GM23338 (cell line): Measurements from ENCODE around the gene SRR. TPM values are rescaled to one million over a fixed set of nuclear protein-coding genes. Genes with fewer than 3 reads are reported as not detected.

Experiments used
- ATAC-seq: fragments of 200-7000 bp; cut with Tn5 transposase; 3 replicates; pipeline ENCODE4 v1.9.1; 2020
- DNase-seq: peaks from one replicate; pipeline ENCODE4 v3.0.0-alpha.2; 2015; ENCODE audit warnings: low spot score
- H2AFZ ChIP-seq: fragments of 200-600 bp; sonication (generic); 2 replicates; pipeline ENCODE4 v1.8.0; 2016; ENCODE audit warnings: antibody characterized with exemption, mild to moderate bottlenecking, moderate library complexity
- H3F3A ChIP-seq: fragments of 200-600 bp; sonication (generic); replicated peaks from 2 replicates; pipeline ENCODE4 v1.8.0; 2017; ENCODE audit warnings: antibody characterized with exemption, mixed run types, low read depth
- H3K27ac ChIP-seq: fragments of 200-600 bp; sonication (generic); 2 replicates; pipeline ENCODE4 v1.6.1; 2016; ENCODE audit warnings: low read depth
- H3K27me3 ChIP-seq: fragments of 200-600 bp; sonication (generic); 2 replicates; pipeline ENCODE4 v1.8.0; 2016; ENCODE audit warnings: mild to moderate bottlenecking, mixed run types, moderate library complexity; ENCODE audit not compliant: insufficient read depth
- H3K36me3 ChIP-seq: fragments of 200-600 bp; sonication (generic); 2 replicates; pipeline ENCODE4 v1.8.0; 2016; ENCODE audit warnings: mild to moderate bottlenecking; ENCODE audit not compliant: insufficient read depth
- H3K4me1 ChIP-seq: fragments of 200-600 bp; sonication (generic); 2 replicates; pipeline ENCODE4 v1.8.0; 2016; ENCODE audit warnings: mild to moderate bottlenecking, moderate library complexity; ENCODE audit not compliant: insufficient read depth
- H3K4me2 ChIP-seq: fragments of 200-600 bp; sonication (generic); 2 replicates; pipeline ENCODE4 v1.7.1; 2017; ENCODE audit warnings: mixed run types
- H3K4me3 ChIP-seq: fragments of 200-600 bp; sonication (generic); 2 replicates; pipeline ENCODE4 v1.6.1; 2016; ENCODE audit warnings: mixed run types
- H3K79me2 ChIP-seq: fragments of 200-600 bp; sonication (generic); replicated peaks from 2 replicates; pipeline ENCODE4 v1.8.0; 2017; ENCODE audit warnings: mild to moderate bottlenecking; ENCODE audit not compliant: insufficient read depth
- H3K9me2 ChIP-seq: fragments of 200-600 bp; sonication (generic); 2 replicates; pipeline ENCODE4 v1.8.0; 2017; ENCODE audit not compliant: insufficient read depth
- H4K20me1 ChIP-seq: fragments of 200-600 bp; sonication (generic); replicated peaks from 2 replicates; pipeline ENCODE4 v1.8.0; 2017; ENCODE audit warnings: mild to moderate bottlenecking; ENCODE audit not compliant: insufficient read depth
- H3K27ac Mint-ChIP-seq: 2 replicates; pipeline ENCODE4 v1.8.0; 2020; ENCODE audit warnings: inconsistent platforms, mild to moderate bottlenecking, moderate library complexity, mixed read lengths
- H3K27me3 Mint-ChIP-seq: 3 replicates; pipeline ENCODE4 v1.8.0; 2022; ENCODE audit warnings: low read depth, mild to moderate bottlenecking, moderate library complexity, mixed read lengths, inconsistent platforms; ENCODE audit not compliant: insufficient read depth, poor library complexity
- H3K36me3 Mint-ChIP-seq: 3 replicates; pipeline ENCODE4 v1.8.0; 2021; ENCODE audit warnings: low read depth, mild to moderate bottlenecking, inconsistent platforms, moderate library complexity, mixed read lengths
- H3K4me1 Mint-ChIP-seq: 3 replicates; pipeline ENCODE4 v1.8.0; 2020; ENCODE audit warnings: mild to moderate bottlenecking, inconsistent platforms, mixed read lengths
- H3K4me3 Mint-ChIP-seq: 3 replicates; pipeline ENCODE4 v1.8.0; 2021; ENCODE audit warnings: moderate library complexity, mild to moderate bottlenecking, inconsistent platforms, mixed read lengths
- H3K9me3 Mint-ChIP-seq: 3 replicates; pipeline ENCODE4 v1.8.0; 2020; ENCODE audit warnings: moderate library complexity, mild to moderate bottlenecking, inconsistent platforms, mixed read lengths
- CREB1 ChIP-seq: fragments of 250-450 bp; sonication (Bioruptor Pico); IDR thresholded peaks from 2 replicates; pipeline ENCODE4 v1.5.0; 2020; ENCODE audit warnings: low read depth, mild to moderate bottlenecking, moderate library complexity
- EZH2 ChIP-seq: fragments of 200-600 bp; sonication (generic); IDR thresholded peaks from one replicate; pipeline ENCODE4 v1.8.0; 2017; ENCODE audit warnings: antibody characterized with exemption, mild to moderate bottlenecking, low read depth; ENCODE audit not compliant: unreplicated experiment
- EZH2phosphoT487 ChIP-seq: fragments of 200-600 bp; sonication (generic); IDR thresholded peaks from one replicate; pipeline ENCODE4 v1.8.1; 2018; ENCODE audit warnings: antibody characterized with exemption; ENCODE audit not compliant: unreplicated experiment
- JUNB ChIP-seq: IDR thresholded peaks from one replicate; pipeline ENCODE4 v1.6.1; 2016; ENCODE audit warnings: antibody characterized with exemption; ENCODE audit not compliant: unreplicated experiment
- NANOG ChIP-seq: IDR thresholded peaks from 2 replicates; pipeline ENCODE4 v1.6.1; 2016; ENCODE audit warnings: antibody characterized with exemption, borderline replicate concordance
- POLR2AphosphoS5 ChIP-seq: IDR thresholded peaks from 2 replicates; pipeline ENCODE4 v1.6.1; 2016; ENCODE audit warnings: antibody characterized with exemption, low read depth
- STAT1 ChIP-seq: IDR thresholded peaks from one replicate; pipeline ENCODE4 v1.6.1; 2016; ENCODE audit warnings: antibody characterized with exemption; ENCODE audit not compliant: unreplicated experiment
- ZNF114 ChIP-seq: fragments of 250-450 bp; sonication (Bioruptor Pico); IDR thresholded peaks from 2 replicates; pipeline ENCODE4 v1.5.0; 2020; ENCODE audit warnings: mild to moderate bottlenecking, moderate library complexity
- ZNF331 ChIP-seq: fragments of 250-450 bp; sonication (Bioruptor Pico); IDR thresholded peaks from 2 replicates; pipeline ENCODE4 v1.5.0; 2020; ENCODE audit warnings: low read depth, mild to moderate bottlenecking, moderate library complexity
- polyA plus RNA-seq: library from polyadenylated mRNA; unstranded; fragments of >200 nt; fragmentation: Nextera tagmentation; extraction: Ambion mirVana; gene quantifications from 2 replicates; pipeline ENCODE4 v1.2.1, GENCODE V29; 2016
- total RNA-seq: library from RNA; depleted of rRNA; stranded (reverse); fragments of >200 nt; shearing (Covaris generic); gene quantifications from 2 replicates; pipeline ENCODE4 v1.2.3, GENCODE V29; 2014
- TF ChIP-seq, protein P1 (sequence below): fragments of 250-450 bp; sonication (Bioruptor Pico); IDR thresholded peaks from 2 replicates; pipeline ENCODE4 v1.5.0; 2020; ENCODE audit warnings: mild to moderate bottlenecking, moderate library complexity
- TF ChIP-seq, protein P2 (sequence below): IDR thresholded peaks from 2 replicates; pipeline ENCODE4 v1.6.1; 2016; ENCODE audit warnings: antibody characterized with exemption
- TF ChIP-seq, protein P3 (sequence below), 2 experiments: fragments of 200-600 bp in 1 of 2; sonication (generic) in 1 of 2; conservative IDR thresholded peaks; 2 replicates each; pipeline versions ENCODE4 v1.5.1 to v1.6.1; 2016 to 2017; ENCODE audit warnings: antibody characterized with exemption in 2 of 2, low read depth in 2 of 2, mild to moderate bottlenecking in 2 of 2, moderate library complexity in 1 of 2
- TF ChIP-seq, protein P4 (sequence below): IDR thresholded peaks from one replicate; pipeline ENCODE4 v1.6.1; 2018; ENCODE audit warnings: antibody characterized with exemption; ENCODE audit not compliant: unreplicated experiment

The SRR gene
- total and polyA plus RNA-seq, 2 experiments from 2014 or later, result 2.8 to 5.4 TPM

DNA sequence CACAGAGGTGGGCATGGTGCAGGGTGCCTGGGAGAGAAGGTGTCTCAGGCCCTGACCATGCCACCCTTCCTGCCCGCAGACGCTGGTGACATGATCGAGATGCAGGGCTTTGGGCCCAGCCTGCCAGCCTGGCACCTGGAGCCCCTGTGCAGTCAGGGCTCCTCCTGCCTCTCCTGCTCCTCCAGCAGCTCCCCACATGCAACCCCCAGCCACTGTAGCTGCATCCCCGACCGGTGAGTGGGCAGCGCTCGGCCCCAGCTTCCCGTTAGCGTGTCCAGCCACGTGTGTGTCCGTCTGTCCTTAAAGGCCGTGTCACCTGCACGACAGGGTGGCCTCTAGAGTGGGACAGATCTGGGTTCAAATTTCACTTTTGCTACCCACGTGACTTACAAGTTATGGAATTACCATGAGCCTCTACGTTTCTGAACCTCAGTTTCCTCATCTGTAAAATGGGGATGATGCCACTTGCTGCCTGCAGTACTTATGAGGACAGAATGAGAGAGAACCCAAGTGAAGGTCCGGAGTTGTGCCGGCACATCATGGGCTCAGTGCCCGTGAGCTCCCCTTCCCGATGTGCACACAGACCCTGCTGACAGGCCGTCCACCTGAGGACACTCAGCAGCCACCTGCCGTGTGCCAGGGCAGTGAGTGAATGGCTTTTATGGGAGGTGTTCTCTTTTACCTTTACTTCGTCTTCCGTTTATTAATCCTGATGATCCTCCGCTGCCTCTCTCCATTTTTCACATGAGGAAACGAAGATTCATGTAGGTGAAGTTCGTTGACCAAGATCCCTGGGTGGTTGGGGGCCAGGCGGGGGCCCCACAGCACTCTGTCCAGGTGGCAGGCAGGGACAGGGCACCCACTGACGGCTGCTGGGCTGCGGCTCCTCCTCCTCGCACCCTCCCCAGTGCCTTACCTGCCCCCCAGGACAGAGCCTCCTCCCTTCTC lies 67.7 kb downstream of the SRR start:
- H3K36me3 ChIP-seq, result no peaks in the 10 kb centered on the region
- Mint-ChIP-seq H3K36me3 (peaks cover 17% of the 10 kb centered on the region), H3K9me3 (no peaks in the 10 kb centered on the region), H3K4me1 (peaks cover 21% of the 10 kb centered on the region), H3K4me3 (no peak overlapping the region), H3K27me3 (peaks cover 22% of the 10 kb centered on the region), H3K27ac (no peak overlapping the region)
- no peak overlapping the region for H2AFZ ChIP-seq
- no peaks in the 10 kb centered on the region for H3K9me2 ChIP-seq
- H3K79me2 ChIP-seq, result no peaks in the 10 kb centered on the region
- no peak for TF ChIP-seq JUNB
- TF ChIP-seq, protein P1, sequence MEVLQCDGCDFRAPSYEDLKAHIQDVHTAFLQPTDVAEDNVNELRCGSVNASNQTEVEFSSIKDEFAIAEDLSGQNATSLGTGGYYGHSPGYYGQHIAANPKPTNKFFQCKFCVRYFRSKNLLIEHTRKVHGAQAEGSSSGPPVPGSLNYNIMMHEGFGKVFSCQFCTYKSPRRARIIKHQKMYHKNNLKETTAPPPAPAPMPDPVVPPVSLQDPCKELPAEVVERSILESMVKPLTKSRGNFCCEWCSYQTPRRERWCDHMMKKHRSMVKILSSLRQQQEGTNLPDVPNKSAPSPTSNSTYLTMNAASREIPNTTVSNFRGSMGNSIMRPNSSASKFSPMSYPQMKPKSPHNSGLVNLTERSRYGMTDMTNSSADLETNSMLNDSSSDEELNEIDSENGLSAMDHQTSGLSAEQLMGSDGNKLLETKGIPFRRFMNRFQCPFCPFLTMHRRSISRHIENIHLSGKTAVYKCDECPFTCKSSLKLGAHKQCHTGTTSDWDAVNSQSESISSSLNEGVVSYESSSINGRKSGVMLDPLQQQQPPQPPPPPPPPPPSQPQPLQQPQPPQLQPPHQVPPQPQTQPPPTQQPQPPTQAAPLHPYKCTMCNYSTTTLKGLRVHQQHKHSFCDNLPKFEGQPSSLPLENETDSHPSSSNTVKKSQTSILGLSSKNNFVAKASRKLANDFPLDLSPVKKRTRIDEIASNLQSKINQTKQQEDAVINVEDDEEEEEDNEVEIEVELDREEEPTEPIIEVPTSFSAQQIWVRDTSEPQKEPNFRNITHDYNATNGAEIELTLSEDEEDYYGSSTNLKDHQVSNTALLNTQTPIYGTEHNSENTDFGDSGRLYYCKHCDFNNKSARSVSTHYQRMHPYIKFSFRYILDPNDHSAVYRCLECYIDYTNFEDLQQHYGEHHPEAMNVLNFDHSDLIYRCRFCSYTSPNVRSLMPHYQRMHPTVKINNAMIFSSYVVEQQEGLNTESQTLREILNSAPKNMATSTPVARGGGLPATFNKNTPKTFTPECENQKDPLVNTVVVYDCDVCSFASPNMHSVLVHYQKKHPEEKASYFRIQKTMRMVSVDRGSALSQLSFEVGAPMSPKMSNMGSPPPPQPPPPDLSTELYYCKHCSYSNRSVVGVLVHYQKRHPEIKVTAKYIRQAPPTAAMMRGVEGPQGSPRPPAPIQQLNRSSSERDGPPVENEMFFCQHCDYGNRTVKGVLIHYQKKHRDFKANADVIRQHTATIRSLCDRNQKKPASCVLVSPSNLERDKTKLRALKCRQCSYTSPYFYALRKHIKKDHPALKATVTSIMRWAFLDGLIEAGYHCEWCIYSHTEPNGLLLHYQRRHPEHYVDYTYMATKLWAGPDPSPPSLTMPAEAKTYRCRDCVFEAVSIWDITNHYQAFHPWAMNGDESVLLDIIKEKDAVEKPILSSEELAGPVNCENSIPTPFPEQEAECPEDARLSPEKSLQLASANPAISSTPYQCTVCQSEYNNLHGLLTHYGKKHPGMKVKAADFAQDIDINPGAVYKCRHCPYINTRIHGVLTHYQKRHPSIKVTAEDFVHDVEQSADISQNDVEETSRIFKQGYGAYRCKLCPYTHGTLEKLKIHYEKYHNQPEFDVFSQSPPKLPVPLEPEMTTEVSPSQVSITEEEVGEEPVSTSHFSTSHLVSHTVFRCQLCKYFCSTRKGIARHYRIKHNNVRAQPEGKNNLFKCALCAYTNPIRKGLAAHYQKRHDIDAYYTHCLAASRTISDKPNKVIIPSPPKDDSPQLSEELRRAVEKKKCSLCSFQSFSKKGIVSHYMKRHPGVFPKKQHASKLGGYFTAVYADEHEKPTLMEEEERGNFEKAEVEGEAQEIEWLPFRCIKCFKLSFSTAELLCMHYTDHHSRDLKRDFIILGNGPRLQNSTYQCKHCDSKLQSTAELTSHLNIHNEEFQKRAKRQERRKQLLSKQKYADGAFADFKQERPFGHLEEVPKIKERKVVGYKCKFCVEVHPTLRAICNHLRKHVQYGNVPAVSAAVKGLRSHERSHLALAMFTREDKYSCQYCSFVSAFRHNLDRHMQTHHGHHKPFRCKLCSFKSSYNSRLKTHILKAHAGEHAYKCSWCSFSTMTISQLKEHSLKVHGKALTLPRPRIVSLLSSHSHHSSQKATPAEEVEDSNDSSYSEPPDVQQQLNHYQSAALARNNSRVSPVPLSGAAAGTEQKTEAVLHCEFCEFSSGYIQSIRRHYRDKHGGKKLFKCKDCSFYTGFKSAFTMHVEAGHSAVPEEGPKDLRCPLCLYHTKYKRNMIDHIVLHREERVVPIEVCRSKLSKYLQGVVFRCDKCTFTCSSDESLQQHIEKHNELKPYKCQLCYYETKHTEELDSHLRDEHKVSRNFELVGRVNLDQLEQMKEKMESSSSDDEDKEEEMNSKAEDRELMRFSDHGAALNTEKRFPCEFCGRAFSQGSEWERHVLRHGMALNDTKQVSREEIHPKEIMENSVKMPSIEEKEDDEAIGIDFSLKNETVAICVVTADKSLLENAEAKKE (CRISPR knock-in tag), result no peak
- no peak for TF ChIP-seq EZH2
- TF ChIP-seq EZH2phosphoT487, result no peak
- TF ChIP-seq, protein P2, sequence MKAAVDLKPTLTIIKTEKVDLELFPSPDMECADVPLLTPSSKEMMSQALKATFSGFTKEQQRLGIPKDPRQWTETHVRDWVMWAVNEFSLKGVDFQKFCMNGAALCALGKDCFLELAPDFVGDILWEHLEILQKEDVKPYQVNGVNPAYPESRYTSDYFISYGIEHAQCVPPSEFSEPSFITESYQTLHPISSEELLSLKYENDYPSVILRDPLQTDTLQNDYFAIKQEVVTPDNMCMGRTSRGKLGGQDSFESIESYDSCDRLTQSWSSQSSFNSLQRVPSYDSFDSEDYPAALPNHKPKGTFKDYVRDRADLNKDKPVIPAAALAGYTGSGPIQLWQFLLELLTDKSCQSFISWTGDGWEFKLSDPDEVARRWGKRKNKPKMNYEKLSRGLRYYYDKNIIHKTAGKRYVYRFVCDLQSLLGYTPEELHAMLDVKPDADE, result no peak
- TF ChIP-seq ZNF114 (CRISPR knock-in tag), result no peak
- TF ChIP-seq NANOG, result no peak
- no peak for TF ChIP-seq CREB1 (CRISPR knock-in tag)
- no peak for TF ChIP-seq STAT1
- TF ChIP-seq POLR2AphosphoS5, result no peak
- no peak for TF ChIP-seq ZNF331 (CRISPR knock-in tag)
- TF ChIP-seq, protein P3, sequence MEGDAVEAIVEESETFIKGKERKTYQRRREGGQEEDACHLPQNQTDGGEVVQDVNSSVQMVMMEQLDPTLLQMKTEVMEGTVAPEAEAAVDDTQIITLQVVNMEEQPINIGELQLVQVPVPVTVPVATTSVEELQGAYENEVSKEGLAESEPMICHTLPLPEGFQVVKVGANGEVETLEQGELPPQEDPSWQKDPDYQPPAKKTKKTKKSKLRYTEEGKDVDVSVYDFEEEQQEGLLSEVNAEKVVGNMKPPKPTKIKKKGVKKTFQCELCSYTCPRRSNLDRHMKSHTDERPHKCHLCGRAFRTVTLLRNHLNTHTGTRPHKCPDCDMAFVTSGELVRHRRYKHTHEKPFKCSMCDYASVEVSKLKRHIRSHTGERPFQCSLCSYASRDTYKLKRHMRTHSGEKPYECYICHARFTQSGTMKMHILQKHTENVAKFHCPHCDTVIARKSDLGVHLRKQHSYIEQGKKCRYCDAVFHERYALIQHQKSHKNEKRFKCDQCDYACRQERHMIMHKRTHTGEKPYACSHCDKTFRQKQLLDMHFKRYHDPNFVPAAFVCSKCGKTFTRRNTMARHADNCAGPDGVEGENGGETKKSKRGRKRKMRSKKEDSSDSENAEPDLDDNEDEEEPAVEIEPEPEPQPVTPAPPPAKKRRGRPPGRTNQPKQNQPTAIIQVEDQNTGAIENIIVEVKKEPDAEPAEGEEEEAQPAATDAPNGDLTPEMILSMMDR (conservative IDR thresholded peaks at IDR 0.05; ENCODE audit: low read depth in 2 of 2), result no peak
- TF ChIP-seq, protein P4, sequence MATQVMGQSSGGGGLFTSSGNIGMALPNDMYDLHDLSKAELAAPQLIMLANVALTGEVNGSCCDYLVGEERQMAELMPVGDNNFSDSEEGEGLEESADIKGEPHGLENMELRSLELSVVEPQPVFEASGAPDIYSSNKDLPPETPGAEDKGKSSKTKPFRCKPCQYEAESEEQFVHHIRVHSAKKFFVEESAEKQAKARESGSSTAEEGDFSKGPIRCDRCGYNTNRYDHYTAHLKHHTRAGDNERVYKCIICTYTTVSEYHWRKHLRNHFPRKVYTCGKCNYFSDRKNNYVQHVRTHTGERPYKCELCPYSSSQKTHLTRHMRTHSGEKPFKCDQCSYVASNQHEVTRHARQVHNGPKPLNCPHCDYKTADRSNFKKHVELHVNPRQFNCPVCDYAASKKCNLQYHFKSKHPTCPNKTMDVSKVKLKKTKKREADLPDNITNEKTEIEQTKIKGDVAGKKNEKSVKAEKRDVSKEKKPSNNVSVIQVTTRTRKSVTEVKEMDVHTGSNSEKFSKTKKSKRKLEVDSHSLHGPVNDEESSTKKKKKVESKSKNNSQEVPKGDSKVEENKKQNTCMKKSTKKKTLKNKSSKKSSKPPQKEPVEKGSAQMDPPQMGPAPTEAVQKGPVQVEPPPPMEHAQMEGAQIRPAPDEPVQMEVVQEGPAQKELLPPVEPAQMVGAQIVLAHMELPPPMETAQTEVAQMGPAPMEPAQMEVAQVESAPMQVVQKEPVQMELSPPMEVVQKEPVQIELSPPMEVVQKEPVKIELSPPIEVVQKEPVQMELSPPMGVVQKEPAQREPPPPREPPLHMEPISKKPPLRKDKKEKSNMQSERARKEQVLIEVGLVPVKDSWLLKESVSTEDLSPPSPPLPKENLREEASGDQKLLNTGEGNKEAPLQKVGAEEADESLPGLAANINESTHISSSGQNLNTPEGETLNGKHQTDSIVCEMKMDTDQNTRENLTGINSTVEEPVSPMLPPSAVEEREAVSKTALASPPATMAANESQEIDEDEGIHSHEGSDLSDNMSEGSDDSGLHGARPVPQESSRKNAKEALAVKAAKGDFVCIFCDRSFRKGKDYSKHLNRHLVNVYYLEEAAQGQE, result no peak
- 0 out of 2 replicates have a peak, but pooled peaks cover 3% of the 10 kb centered on the region for H3F3A ChIP-seq
- DNase-seq (no peak), ATAC-seq (no peak)
- H3K27me3 ChIP-seq, result no peaks in the 10 kb centered on the region
- H3K4me1 ChIP-seq, result no peaks in the 10 kb centered on the region; the same call in 1 of the 2 replicates
- H3K4me2 ChIP-seq, result no peak overlapping the region
- H4K20me1 ChIP-seq, result no peaks in the 10 kb centered on the region; the same call in none of the 2 replicates
- no peak overlapping the region for H3K4me3 ChIP-seq
- no peak overlapping the region for H3K27ac ChIP-seq
